Ascending aorta (tissue), 2 donors: ENCODE data around the gene CERS5. TPM values are rescaled to one million over a fixed set of nuclear protein-coding genes. Genes with fewer than 3 reads are reported as not detected.

Source experiments
- DNase-seq, 2 donors: peaks; one replicate each; pipeline ENCODE4 v3.0.0-alpha.2; 2019; ENCODE audit warnings: low spot score in 2 of 2
- H3K27ac ChIP-seq, 2 donors: fragments of 200-600 bp; sonication (generic); one replicate each; pipeline ENCODE4 v1.5.1; 2016 to 2017; ENCODE audit warnings: mild to moderate bottlenecking in 1 of 2
- H3K27me3 ChIP-seq: fragments of 200-600 bp; sonication (generic); one replicate; pipeline ENCODE4 v1.5.1; 2017
- H3K36me3 ChIP-seq, 2 donors: fragments of 200-600 bp; sonication (generic); one replicate each; pipeline ENCODE4 v1.5.1; 2016
- H3K4me1 ChIP-seq, 2 donors: fragments of 200-600 bp; sonication (generic); one replicate each; pipeline ENCODE4 v1.5.1; 2016 to 2017; ENCODE audit warnings: mild to moderate bottlenecking in 1 of 2
- H3K4me3 ChIP-seq, 2 donors: fragments of 200-600 bp; sonication (generic); one replicate each; pipeline ENCODE4 v1.5.1; 2016 to 2017; ENCODE audit warnings: mild to moderate bottlenecking in 1 of 2
- H3K9me3 ChIP-seq, 2 donors: fragments of 200-600 bp; sonication (generic); one replicate each; pipeline ENCODE4 v1.5.1; 2016
- intact Hi-C: fragments of 100-400 bp; cut with DNase I; formaldehyde crosslinking; loops from one replicate; pipeline ENCODE4 v1.15.1; 2023
- total RNA-seq: library from RNA; depleted of rRNA; stranded (reverse); fragments of >200 nt; gene quantifications from one replicate; pipeline ENCODE4 v1.1.0, GENCODE V29; 2016
- TF ChIP-seq, protein P1 (sequence below), 3 experiments: fragments of 200-600 bp in 2 of 3; fragments of 450-650 bp in 1 of 3; sonication (generic) in 2 of 3; IDR thresholded peaks; one replicate each; pipeline ENCODE4 v1.5.1; 2016 to 2019; ENCODE audit warnings: antibody characterized with exemption in 3 of 3, mild to moderate bottlenecking in 1 of 3, moderate library complexity in 1 of 3

CERS5 gene
- total RNA-seq, 1 donor from 2014 or later, result 29.7 TPM

DNA sequence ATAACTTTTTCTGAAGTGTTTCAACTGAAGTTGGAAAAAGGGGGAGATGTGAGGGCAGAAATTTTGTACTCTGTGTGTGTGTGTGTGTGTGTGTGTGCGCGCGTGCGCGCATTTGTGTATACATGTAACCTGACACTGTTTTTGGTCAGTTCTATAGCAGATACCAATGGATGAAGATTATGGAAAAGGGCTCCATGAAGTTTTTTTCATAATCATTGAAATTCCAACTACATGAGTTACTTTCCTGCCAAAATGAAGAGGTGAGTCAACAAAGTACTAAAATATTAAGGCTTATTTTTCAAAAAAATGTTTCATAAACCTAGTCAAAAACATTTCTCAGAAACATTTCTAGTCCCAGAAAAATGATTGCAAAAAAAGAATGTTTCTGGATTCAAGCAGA, 25.7 kb upstream of the CERS5 start:
- no peaks in the 10 kb centered on the region for H3K27me3 ChIP-seq

DNA sequence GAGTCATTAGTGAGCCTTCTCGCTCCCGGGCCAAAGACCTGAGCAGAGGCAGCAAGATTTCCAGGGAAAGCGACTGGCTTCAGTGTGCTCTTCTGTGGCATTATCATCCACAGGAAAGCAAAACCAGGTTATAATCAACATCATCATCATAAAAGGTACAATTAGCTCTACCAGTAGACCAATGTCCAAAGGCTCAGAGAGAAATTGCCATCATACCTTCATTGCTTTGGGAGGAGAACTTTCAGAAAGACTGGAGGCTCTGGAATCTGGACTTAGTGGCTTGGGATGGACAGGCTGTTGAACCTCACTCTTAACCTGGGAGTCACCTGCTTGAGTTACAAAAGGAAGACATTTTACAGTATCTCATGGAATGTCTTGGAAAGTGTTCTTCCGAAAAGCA, 25.1 kb upstream of the CERS5 start:
- no peaks in the 10 kb centered on the region for H3K27me3 ChIP-seq
- peaks cover 7 to 28% of the 10 kb centered on the region in 2 donors for H3K4me1 ChIP-seq
- TF ChIP-seq, protein P1, sequence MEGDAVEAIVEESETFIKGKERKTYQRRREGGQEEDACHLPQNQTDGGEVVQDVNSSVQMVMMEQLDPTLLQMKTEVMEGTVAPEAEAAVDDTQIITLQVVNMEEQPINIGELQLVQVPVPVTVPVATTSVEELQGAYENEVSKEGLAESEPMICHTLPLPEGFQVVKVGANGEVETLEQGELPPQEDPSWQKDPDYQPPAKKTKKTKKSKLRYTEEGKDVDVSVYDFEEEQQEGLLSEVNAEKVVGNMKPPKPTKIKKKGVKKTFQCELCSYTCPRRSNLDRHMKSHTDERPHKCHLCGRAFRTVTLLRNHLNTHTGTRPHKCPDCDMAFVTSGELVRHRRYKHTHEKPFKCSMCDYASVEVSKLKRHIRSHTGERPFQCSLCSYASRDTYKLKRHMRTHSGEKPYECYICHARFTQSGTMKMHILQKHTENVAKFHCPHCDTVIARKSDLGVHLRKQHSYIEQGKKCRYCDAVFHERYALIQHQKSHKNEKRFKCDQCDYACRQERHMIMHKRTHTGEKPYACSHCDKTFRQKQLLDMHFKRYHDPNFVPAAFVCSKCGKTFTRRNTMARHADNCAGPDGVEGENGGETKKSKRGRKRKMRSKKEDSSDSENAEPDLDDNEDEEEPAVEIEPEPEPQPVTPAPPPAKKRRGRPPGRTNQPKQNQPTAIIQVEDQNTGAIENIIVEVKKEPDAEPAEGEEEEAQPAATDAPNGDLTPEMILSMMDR (IDR thresholded peaks at IDR 0.05), result no peak
- DNase-seq, result no peak
- H3K36me3 ChIP-seq, result peaks cover 37 to 50% of the 10 kb centered on the region in 2 donors
- intact Hi-C loops, result no loop called here
- H3K9me3 ChIP-seq, result no peaks in the 10 kb centered on the region
- H3K27ac ChIP-seq, result peak overlapping the region; percentile 67 to 81
- no peak overlapping the region for H3K4me3 ChIP-seq

More for the DNA sequence above, 25.7 kb upstream of the CERS5 start:
- intact Hi-C loops, result no loop called here
- Histone ChIP-seq H3K9me3 (no peaks in the 10 kb centered on the region), H3K4me3 (no peak overlapping the region), H3K36me3 (peaks cover 40 to 54% of the 10 kb centered on the region in 2 donors), H3K27ac (peak overlapping the region; percentile 67 to 81), H3K4me1 (peaks cover 6 to 22% of the 10 kb centered on the region in 2 donors)
- no peak for DNase-seq
- TF ChIP-seq, protein P1 (IDR thresholded peaks at IDR 0.05), result no peak

DNA sequence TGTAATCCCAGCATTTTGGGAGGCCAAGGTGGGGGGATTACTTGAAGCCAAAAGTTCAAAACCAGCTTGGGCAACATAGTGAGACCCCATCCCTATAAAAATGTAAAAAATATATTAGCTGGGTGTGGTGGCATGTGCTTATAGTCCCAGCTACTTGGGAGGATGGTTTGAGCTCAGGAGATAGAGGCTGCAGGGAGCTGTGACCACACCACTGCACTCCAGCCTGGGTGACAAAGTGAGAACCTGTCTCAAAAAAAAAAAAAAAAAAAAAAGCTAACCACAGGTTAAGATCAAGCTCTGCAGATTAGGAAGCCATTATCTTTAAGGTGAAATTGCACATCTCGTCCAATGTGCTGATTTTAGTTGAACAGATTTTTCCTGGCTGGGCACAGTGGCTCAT, 23.7 kb upstream of the CERS5 start:
- no peak for DNase-seq
- Histone ChIP-seq H3K4me3 (no peak overlapping the region), H3K9me3 (no peaks in the 10 kb centered on the region), H3K36me3 (peaks cover 32 to 38% of the 10 kb centered on the region in 2 donors), H3K27me3 (no peaks in the 10 kb centered on the region), H3K27ac (peak overlapping the region in 1 of 2 donors; percentile 3), H3K4me1 (peaks cover 17 to 42% of the 10 kb centered on the region in 2 donors)
- TF ChIP-seq, protein P1 (IDR thresholded peaks at IDR 0.05), result no peak
- intact Hi-C loops, result no loop called here

DNA sequence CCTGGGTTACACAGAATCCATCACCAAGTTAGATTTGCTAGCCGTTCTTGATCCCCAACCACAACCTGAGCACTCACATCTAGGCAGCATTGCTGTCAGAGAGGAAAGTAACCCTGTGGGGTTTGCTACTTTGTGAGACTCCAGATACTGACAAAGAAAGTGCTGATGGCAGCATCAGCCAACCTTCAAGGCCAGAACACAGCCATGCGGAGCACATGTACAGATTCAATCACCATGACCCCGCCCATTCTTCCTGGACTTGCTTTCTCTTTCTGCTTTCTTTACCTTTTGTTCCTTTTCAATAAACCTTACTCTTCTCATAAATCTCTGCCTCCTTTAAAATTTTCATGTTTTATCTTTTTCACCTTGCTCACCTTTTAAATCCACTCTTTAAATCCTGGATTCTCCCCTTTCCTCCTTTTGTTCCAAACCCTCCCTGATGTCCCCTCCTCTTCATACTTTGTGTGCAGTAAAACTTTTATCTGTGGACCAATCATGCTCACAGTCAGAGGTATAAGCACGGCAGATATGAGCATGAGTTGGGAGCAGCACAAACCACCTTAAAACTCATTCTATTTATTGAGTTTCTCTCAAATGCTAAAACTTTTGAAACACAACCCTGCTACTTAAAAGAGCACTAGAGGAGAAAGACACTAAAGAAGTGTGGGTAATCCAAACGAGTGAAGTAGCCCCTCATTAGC, 21.9 kb upstream of the CERS5 start:
- TF ChIP-seq, protein P1 (IDR thresholded peaks at IDR 0.05), result no peak
- H3K4me1 ChIP-seq, result peaks cover 22 to 53% of the 10 kb centered on the region in 2 donors
- H3K27me3 ChIP-seq, result no peaks in the 10 kb centered on the region
- no peak overlapping the region for H3K4me3 ChIP-seq
- H3K27ac ChIP-seq, result peak overlapping the region; percentile 82 to 89
- peaks cover 16 to 26% of the 10 kb centered on the region in 2 donors for H3K36me3 ChIP-seq
- no peaks in the 10 kb centered on the region for H3K9me3 ChIP-seq
- DNase-seq, result no peak
- intact Hi-C loops, result loop anchor here (10.0 kb wide), 1 partner anchor 126 kb away; no protein-coding TSS in a partner anchor

DNA sequence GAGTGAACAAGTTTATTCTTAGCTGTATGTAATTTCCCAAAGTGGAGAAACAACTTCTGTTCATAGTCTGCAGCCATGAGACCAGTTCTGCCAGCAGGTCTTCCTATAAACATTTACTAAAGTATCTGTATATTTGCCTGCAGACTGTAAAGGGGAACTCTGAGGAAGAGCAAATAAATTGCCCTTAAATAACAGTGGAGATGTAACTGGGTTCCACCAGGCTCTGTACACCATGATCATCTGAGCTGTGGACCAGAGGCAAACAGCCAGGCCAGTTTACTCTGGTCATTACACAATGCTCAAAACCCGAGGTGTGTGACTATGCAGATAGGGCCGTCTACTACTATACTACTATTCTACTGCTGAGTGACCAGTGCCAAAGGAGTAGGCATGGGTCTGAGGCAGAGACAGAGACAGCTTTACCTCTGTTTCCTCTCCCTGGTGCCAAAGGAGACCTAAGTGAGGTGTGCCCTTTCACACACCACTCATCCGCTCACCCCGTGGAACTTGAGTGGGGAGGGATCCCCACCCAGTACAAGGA, 21.1 kb upstream of the CERS5 start:
- Histone ChIP-seq H3K4me1 (peaks cover 22 to 57% of the 10 kb centered on the region in 2 donors), H3K36me3 (peaks cover 16 to 24% of the 10 kb centered on the region in 2 donors), H3K27me3 (no peaks in the 10 kb centered on the region), H3K9me3 (no peaks in the 10 kb centered on the region), H3K27ac (peak overlapping the region; percentile 82 to 89), H3K4me3 (no peak overlapping the region)
- DNase-seq, result no peak
- TF ChIP-seq, protein P1 (IDR thresholded peaks at IDR 0.05), result no peak
- intact Hi-C loops, result loop anchor here (10.0 kb wide), 1 partner anchor 126 kb away; no protein-coding TSS in a partner anchor
